Astrocyte (in vitro differentiated cells and primary cell): ENCODE data around the gene KRT6C. TPM values are rescaled to one million over a fixed set of nuclear protein-coding genes. Genes with fewer than 3 reads are reported as not detected.

Source experiments
- DNase-seq: peaks from one replicate; pipeline ENCODE4 v3.0.0-alpha.2; 2010; ENCODE audit warnings: low read depth
- FAIRE-seq: peaks from 2 replicates; lab custom pipeline; 2011; peaks lifted over from hg19 to GRCh38; lab: Jason Lieb, UNC
- H2AFZ ChIP-seq: 2 replicates; pipeline ENCODE4 v1.6.0; 2012; ENCODE audit warnings: low read depth, low read length, inconsistent platforms
- H3K27ac ChIP-seq: 2 replicates; pipeline ENCODE4 v1.5.1; 2011; ENCODE audit warnings: low read depth, low read length, inconsistent platforms
- H3K27me3 ChIP-seq: 2 replicates; pipeline ENCODE4 v1.6.0; 2011; ENCODE audit warnings: low read length, inconsistent platforms; ENCODE audit not compliant: insufficient read depth
- H3K36me3 ChIP-seq: 2 replicates; pipeline ENCODE4 v1.5.1; 2011; ENCODE audit warnings: low read length, inconsistent platforms; ENCODE audit not compliant: insufficient read depth
- H3K4me1 ChIP-seq: 2 replicates; pipeline ENCODE4 v1.5.1; 2011; ENCODE audit warnings: low read length, inconsistent platforms; ENCODE audit not compliant: insufficient read depth
- H3K4me2 ChIP-seq: 2 replicates; pipeline ENCODE4 v1.6.0; 2012; ENCODE audit warnings: low read length, inconsistent platforms
- H3K4me3 ChIP-seq: 2 replicates; pipeline ENCODE4 v1.5.1; 2011; ENCODE audit warnings: low read depth, mild to moderate bottlenecking, low read length, inconsistent platforms; ENCODE audit not compliant: insufficient read depth
- H3K79me2 ChIP-seq: 2 replicates; pipeline ENCODE4 v1.6.0; 2012; ENCODE audit warnings: mild to moderate bottlenecking, low read length, inconsistent platforms; ENCODE audit not compliant: insufficient read depth
- H3K9ac ChIP-seq: 2 replicates; pipeline ENCODE4 v1.6.0; 2012; ENCODE audit warnings: mild to moderate bottlenecking, low read length, inconsistent platforms
- H3K9me3 ChIP-seq: 2 replicates; pipeline ENCODE4 v1.5.1; 2012; ENCODE audit warnings: low read depth, mild to moderate bottlenecking, low read length, inconsistent platforms; ENCODE audit not compliant: insufficient read depth
- H4K20me1 ChIP-seq: 2 replicates; pipeline ENCODE4 v1.6.0; 2012; ENCODE audit warnings: low read length, inconsistent platforms; ENCODE audit not compliant: insufficient read depth
- H3K27ac Mint-ChIP-seq: one replicate; pipeline ENCODE4 v1.8.0; 2021; ENCODE audit warnings: mild to moderate bottlenecking, mixed read lengths; ENCODE audit not compliant: unreplicated experiment
- H3K27me3 Mint-ChIP-seq: one replicate; pipeline ENCODE4 v1.8.0; 2021; ENCODE audit warnings: low read depth, mixed read lengths; ENCODE audit not compliant: unreplicated experiment
- H3K36me3 Mint-ChIP-seq: one replicate; pipeline ENCODE4 v1.8.0; 2021; ENCODE audit warnings: low read depth, mixed read lengths; ENCODE audit not compliant: unreplicated experiment
- H3K4me1 Mint-ChIP-seq: one replicate; pipeline ENCODE4 v1.8.0; 2021; ENCODE audit warnings: low read depth, mixed read lengths; ENCODE audit not compliant: unreplicated experiment
- H3K4me3 Mint-ChIP-seq: one replicate; pipeline ENCODE4 v1.8.0; 2021; ENCODE audit warnings: mild to moderate bottlenecking, moderate library complexity, mixed read lengths; ENCODE audit not compliant: unreplicated experiment
- H3K9me3 Mint-ChIP-seq: one replicate; pipeline ENCODE4 v1.8.0; 2021; ENCODE audit warnings: mild to moderate bottlenecking, mixed read lengths; ENCODE audit not compliant: unreplicated experiment
- CTCF ChIP-seq: IDR thresholded peaks from 2 replicates; pipeline ENCODE4 v1.5.1; 2011; ENCODE audit warnings: low read depth, mild to moderate bottlenecking, inconsistent platforms, low read length, moderate library complexity; ENCODE audit not compliant: insufficient read depth
- EZH2 ChIP-seq: IDR thresholded peaks from 2 replicates; pipeline ENCODE4 v1.6.1; 2012; ENCODE audit warnings: mild to moderate bottlenecking, low read length, inconsistent platforms; ENCODE audit not compliant: insufficient read depth
- total RNA-seq: library from RNA; stranded (reverse); gene quantifications from 2 replicates; pipeline ENCODE4 v1.2.1, GENCODE V29; 2021

The KRT6C gene
- total RNA-seq, 1 donor from 2014 or later, result not detected

GRCh38 chr12:52496054-52496453, 22.4 kb upstream of the KRT6C start:
- Mint-ChIP-seq H3K4me1 (peaks cover 32% of the 10 kb centered on the region), H3K4me3 (no peak overlapping the region), H3K36me3 (no peaks in the 10 kb centered on the region), H3K27me3 (peaks cover 22% of the 10 kb centered on the region), H3K9me3 (no peaks in the 10 kb centered on the region), H3K27ac (peak overlapping the region; percentile 65)
- no peak overlapping the region for H3K4me3 ChIP-seq
- H3K27ac ChIP-seq, result peak overlapping the region; percentile 86
- peak overlapping the region; percentile 63 for H3K4me2 ChIP-seq
- H3K9ac ChIP-seq, result peak overlapping the region; percentile 60
- peak overlapping the region; percentile 37 for H2AFZ ChIP-seq
- DNase-seq, result no peak
- no peak for FAIRE-seq
- peaks cover 14% of the 10 kb centered on the region for H3K27me3 ChIP-seq
- no peaks in the 10 kb centered on the region for H4K20me1 ChIP-seq
- no peaks in the 10 kb centered on the region for H3K79me2 ChIP-seq
- TF ChIP-seq CTCF (no peak), EZH2 (no peak)
- no peaks in the 10 kb centered on the region for H3K9me3 ChIP-seq
- peaks cover 25% of the 10 kb centered on the region for H3K4me1 ChIP-seq
- H3K36me3 ChIP-seq, result no peaks in the 10 kb centered on the region

DNA sequence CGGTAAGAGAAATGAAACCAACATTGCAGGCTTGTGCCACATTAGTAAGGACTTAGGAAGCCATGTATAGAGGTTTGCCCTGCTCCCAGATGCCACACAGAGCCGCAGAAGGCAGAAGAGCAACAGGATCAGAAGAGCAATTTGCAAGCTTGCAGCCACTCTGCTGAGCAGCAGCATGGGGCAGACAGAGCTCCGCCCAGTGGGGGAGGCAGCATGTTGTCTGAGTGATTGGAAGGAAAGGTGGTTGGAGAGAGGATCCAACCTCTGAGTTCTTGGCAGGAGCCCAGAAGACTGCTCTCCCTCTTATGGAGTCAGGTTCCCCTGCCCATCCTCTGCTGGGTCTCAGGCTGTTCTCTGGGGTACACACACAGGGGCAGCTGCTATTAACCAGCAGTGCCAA, 21.8 kb upstream of the KRT6C start:
- H4K20me1 ChIP-seq, result no peaks in the 10 kb centered on the region
- H3K27me3 ChIP-seq, result peaks cover 14% of the 10 kb centered on the region
- H3K27ac Mint-ChIP-seq, result no peak overlapping the region
- peaks cover 2% of the 10 kb centered on the region for H3K9me3 Mint-ChIP-seq
- H3K27ac ChIP-seq, result peak overlapping the region; percentile 8
- H3K36me3 Mint-ChIP-seq, result no peaks in the 10 kb centered on the region
- no peak overlapping the region for H3K4me3 ChIP-seq
- TF ChIP-seq CTCF, result no peak
- TF ChIP-seq EZH2, result no peak
- DNase-seq (no peak), FAIRE-seq (no peak)
- H3K9me3 ChIP-seq, result no peaks in the 10 kb centered on the region
- H3K4me1 ChIP-seq, result peaks cover 23% of the 10 kb centered on the region
- H3K9ac ChIP-seq, result no peak overlapping the region
- peaks cover 28% of the 10 kb centered on the region for H3K27me3 Mint-ChIP-seq
- H3K4me3 Mint-ChIP-seq, result no peak overlapping the region
- H2AFZ ChIP-seq, result no peak overlapping the region
- no peaks in the 10 kb centered on the region for H3K79me2 ChIP-seq
- H3K36me3 ChIP-seq, result no peaks in the 10 kb centered on the region
- H3K4me2 ChIP-seq, result peak overlapping the region; percentile 63
- H3K4me1 Mint-ChIP-seq, result peaks cover 28% of the 10 kb centered on the region

- FAIRE-seq, result no peak
- Histone ChIP-seq H2AFZ (no peak overlapping the region), H3K4me1 (peaks cover 21% of the 10 kb centered on the region), H3K27me3 (peaks cover 14% of the 10 kb centered on the region), H3K27ac (no peak overlapping the region), H3K79me2 (no peaks in the 10 kb centered on the region), H3K4me3 (no peak overlapping the region), H3K4me2 (no peak overlapping the region), H4K20me1 (no peaks in the 10 kb centered on the region), H3K36me3 (no peaks in the 10 kb centered on the region), H3K9ac (no peak overlapping the region), H3K9me3 (no peaks in the 10 kb centered on the region)
- DNase-seq, result peak; percentile 50
- H3K9me3 Mint-ChIP-seq, result peaks cover 2% of the 10 kb centered on the region
- peaks cover 36% of the 10 kb centered on the region for H3K27me3 Mint-ChIP-seq
- peaks cover 26% of the 10 kb centered on the region for H3K4me1 Mint-ChIP-seq
- no peak overlapping the region for H3K4me3 Mint-ChIP-seq
- TF ChIP-seq EZH2 (no peak), CTCF (no peak)
- no peaks in the 10 kb centered on the region for H3K36me3 Mint-ChIP-seq
- no peak overlapping the region for H3K27ac Mint-ChIP-seq
Measured at GRCh38 chr12:52494518-52494917, 20.9 kb upstream of the KRT6C start.
